Calu3 (cell line): Measurements from ENCODE around the gene CDON. TPM values are rescaled to one million over a fixed set of nuclear protein-coding genes. Genes with fewer than 3 reads are reported as not detected.

Experiments
- BruUV-seq: library from RNA; stranded (reverse); fragments of 400-500 nt; replicated peaks from 2 replicates; lab custom pipeline; 2021; lab: Mats Ljungman, UMichigan
- CTCF ChIA-PET: fragments of 300-600 bp; sonication (Branson Sonifier 250); formaldehyde crosslinking; loops from one replicate; lab custom pipeline; 2022; ENCODE audit warnings: antibody characterized with exemption; lab: Charles Lee
- DNase-seq: peaks from one replicate; pipeline ENCODE4 v3.0.0; 2022
- H3K27ac Mint-ChIP-seq: one replicate; pipeline ENCODE4 v1.8.0; 2022; ENCODE audit warnings: mixed read lengths; ENCODE audit not compliant: unreplicated experiment
- H3K27me3 Mint-ChIP-seq: one replicate; pipeline ENCODE4 v1.8.0; 2022; ENCODE audit warnings: mixed read lengths; ENCODE audit not compliant: unreplicated experiment
- H3K36me3 Mint-ChIP-seq: one replicate; pipeline ENCODE4 v1.8.0; 2022; ENCODE audit warnings: mild to moderate bottlenecking, moderate library complexity, mixed read lengths; ENCODE audit not compliant: insufficient read depth, unreplicated experiment
- H3K4me1 Mint-ChIP-seq: one replicate; pipeline ENCODE4 v1.8.0; 2022; ENCODE audit warnings: mild to moderate bottlenecking, low read depth, mixed read lengths; ENCODE audit not compliant: unreplicated experiment
- H3K4me3 Mint-ChIP-seq: one replicate; pipeline ENCODE4 v1.8.0; 2022; ENCODE audit warnings: mild to moderate bottlenecking, low read depth, moderate library complexity, mixed read lengths; ENCODE audit not compliant: unreplicated experiment
- H3K9me3 Mint-ChIP-seq: one replicate; pipeline ENCODE4 v1.8.0; 2022; ENCODE audit warnings: low read depth, mixed read lengths; ENCODE audit not compliant: unreplicated experiment
- CTCF ChIP-seq: fragments of 200-600 bp; IDR thresholded peaks from one replicate; pipeline ENCODE4 v1.8.0; 2022; ENCODE audit warnings: antibody characterized with exemption; ENCODE audit not compliant: unreplicated experiment
- intact Hi-C: fragments of 100-400 bp; cut with micrococcal nuclease; formaldehyde crosslinking; loops from one replicate; pipeline ENCODE4 v1.10.0; 2022; ENCODE audit not compliant: unreplicated experiment
- total RNA-seq: library from RNA; stranded (reverse); gene quantifications from 2 replicates; pipeline ENCODE4 v1.2.3, GENCODE V29; 2022

Gene CDON
- total RNA-seq, 1 experiment from 2014 or later = 14.8 TPM

GRCh38 chr11:125971618-125972017 is 91.0 kb downstream of the CDON start:
- CTCF ChIA-PET = no interaction called here
- no TSS peak for BruUV-seq
- no peak for TF ChIP-seq CTCF
- no peak for DNase-seq
- Mint-ChIP-seq H3K4me1 (peaks cover 7% of the 10 kb centered on the region), H3K36me3 (no peaks in the 10 kb centered on the region), H3K27ac (no peak overlapping the region), H3K4me3 (no peak overlapping the region), H3K27me3 (no peaks in the 10 kb centered on the region), H3K9me3 (no peaks in the 10 kb centered on the region)
- intact Hi-C loops = no loop called here

GRCh38 chr11:125968354-125968753 is 94.3 kb downstream of the CDON start:
- no peak for TF ChIP-seq CTCF
- no peak for DNase-seq
- Mint-ChIP-seq H3K27ac (no peak overlapping the region), H3K36me3 (no peaks in the 10 kb centered on the region), H3K27me3 (no peaks in the 10 kb centered on the region), H3K4me3 (no peak overlapping the region), H3K9me3 (no peaks in the 10 kb centered on the region), H3K4me1 (peaks cover 7% of the 10 kb centered on the region)
- intact Hi-C loops = no loop called here
- CTCF ChIA-PET = no interaction called here
- no TSS peak for BruUV-seq

GRCh38 chr11:125967515-125967914 is 95.2 kb downstream of the CDON start:
- Mint-ChIP-seq H3K27ac (no peak overlapping the region), H3K4me3 (no peak overlapping the region), H3K9me3 (no peaks in the 10 kb centered on the region), H3K27me3 (no peaks in the 10 kb centered on the region), H3K4me1 (peaks cover 7% of the 10 kb centered on the region), H3K36me3 (no peaks in the 10 kb centered on the region)
- CTCF ChIA-PET = no interaction called here
- intact Hi-C loops = no loop called here
- no peak for DNase-seq
- BruUV-seq = no TSS peak
- TF ChIP-seq CTCF = no peak

GRCh38 chr11:125960771-125961170 is 101.9 kb downstream of the CDON start:
- no peaks in the 10 kb centered on the region for H3K4me1 Mint-ChIP-seq
- CTCF ChIA-PET = no interaction called here

More at GRCh38 chr11:125960771-125961170, 101.9 kb downstream of the CDON start:
- no peak for TF ChIP-seq CTCF
- no TSS peak for BruUV-seq
- H3K36me3 Mint-ChIP-seq = no peaks in the 10 kb centered on the region
- intact Hi-C loops = no loop called here
- H3K27me3 Mint-ChIP-seq = no peaks in the 10 kb centered on the region
- no peak for DNase-seq
- H3K4me3 Mint-ChIP-seq = no peak overlapping the region
- no peaks in the 10 kb centered on the region for H3K9me3 Mint-ChIP-seq
- H3K27ac Mint-ChIP-seq = no peak overlapping the region
